ENCODE measurements around the gene AQP2.

The AQP2 gene

DNA sequence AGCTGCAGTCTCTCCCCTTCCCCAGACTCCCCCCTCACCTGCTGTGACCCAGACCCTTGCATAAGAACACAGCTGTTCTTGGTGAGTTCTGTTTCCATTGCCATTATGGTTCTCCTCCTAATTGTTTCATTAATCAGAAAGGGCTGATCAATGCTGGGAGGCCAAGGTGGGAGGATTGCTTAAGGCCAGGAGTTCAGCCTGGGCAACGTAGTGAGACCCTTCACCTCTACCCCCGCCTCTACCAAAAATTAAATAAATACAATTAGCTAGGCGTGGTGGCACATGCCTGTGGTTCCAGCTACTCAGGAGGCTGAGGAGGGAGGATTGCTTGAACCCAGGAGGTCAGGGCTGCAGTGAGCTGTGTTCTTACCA is 29.6 kb upstream of the AQP2 start:
- DNase-seq: no peak

- no peak for DNase-seq
Observed at GRCh38 chr12:49921299-49921698, 29.2 kb upstream of the AQP2 start.

- no peak for DNase-seq
Observed at GRCh38 chr12:49921936-49922335, 28.6 kb upstream of the AQP2 start.

DNA sequence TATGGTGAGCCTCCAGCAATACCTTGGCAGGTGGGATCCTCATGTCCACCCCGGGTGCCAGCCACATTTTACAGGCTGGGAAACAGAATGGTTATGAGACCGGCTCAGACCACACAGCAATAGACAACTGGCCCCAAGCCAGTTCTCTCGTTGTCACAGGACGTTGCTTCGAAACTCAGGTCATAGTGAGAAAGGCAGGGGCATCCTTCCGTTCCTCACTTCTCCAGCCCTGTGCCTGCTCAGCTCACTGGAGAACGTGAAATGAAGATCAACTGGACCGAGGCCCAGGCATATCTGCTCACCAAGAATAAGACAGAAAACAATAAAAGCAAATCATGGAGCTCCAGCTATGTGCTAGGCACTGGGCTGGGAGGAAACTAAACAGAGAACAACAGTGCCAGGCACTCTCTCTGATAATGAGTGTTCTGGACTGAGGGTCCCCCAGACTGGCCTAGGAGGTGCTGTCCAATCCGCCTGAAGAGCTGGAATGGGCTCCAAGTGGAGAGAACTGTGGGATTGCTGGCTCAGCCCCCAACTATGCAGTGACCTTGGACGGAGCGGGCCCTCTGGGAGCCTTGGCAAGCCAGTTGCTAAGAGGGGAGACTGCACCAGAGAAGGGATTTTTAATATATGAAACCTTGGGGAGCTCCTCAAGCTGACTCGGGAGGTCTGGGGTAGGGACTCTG is 28.0 kb upstream of the AQP2 start:
- DNase-seq: no peak

GRCh38 chr12:49923035-49923644 is 27.4 kb upstream of the AQP2 start:
- no peak for DNase-seq

DNA sequence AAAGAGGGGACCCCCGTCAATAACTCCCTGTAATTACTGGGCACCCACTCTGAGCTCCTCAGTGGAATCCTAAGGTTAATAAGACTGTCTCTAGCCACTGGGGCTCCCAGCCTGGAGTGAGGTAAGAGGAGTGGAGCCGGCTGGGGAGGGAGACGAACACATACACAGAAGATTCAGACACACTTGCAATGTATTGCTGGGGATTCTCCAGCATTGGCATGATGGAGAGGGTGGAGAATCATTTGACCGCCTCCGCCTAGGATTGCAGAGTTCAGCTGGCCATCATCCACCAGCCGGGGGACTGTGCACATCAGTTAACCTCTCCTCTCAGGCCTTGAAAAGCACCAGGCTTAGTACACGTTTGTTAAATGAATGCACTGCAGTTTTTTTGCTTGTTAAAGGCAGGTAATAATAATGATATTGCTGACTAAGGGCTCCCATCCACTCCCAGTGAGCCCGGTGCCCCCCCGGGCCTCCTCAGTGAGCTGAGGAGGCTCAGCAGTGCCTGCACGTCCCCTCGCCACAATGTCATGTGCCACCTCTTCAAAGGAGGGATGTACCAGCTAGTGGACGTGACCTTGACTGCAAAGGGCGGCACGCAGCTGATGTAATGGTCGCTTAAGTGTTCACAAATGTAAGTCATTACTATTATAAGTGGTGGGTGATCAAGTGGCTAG is 26.5 kb upstream of the AQP2 start:
- no peak for DNase-seq

DNA sequence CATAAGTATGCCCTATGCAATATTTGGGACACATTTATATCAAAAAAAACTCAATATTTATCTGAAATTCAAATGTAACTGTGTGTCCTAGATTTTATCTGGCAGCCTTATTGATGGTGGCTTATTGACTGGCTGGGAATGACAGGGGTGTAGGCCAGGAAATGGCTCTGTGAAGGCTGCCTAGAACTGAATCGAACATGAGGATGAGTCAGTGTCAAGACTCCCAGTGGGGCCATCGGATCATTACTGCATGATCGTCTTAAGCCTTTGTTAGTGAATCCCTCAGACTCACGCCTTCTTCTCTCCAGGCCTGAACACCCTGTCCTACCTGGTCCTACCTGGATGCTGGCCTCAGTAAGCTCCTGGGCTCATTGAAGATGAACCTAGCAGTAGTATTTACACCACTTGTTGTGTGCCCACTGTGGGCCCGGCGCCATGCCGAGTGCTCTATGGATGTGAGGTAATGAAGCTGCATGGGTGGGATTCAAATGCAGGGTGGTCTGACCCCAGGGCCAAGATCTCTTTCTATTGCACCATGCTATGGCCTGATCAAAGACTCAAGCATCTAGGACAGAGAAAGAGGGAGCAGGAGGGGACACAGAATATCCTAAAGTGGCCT is 25.8 kb upstream of the AQP2 start:
- DNase-seq: no peak

DNA sequence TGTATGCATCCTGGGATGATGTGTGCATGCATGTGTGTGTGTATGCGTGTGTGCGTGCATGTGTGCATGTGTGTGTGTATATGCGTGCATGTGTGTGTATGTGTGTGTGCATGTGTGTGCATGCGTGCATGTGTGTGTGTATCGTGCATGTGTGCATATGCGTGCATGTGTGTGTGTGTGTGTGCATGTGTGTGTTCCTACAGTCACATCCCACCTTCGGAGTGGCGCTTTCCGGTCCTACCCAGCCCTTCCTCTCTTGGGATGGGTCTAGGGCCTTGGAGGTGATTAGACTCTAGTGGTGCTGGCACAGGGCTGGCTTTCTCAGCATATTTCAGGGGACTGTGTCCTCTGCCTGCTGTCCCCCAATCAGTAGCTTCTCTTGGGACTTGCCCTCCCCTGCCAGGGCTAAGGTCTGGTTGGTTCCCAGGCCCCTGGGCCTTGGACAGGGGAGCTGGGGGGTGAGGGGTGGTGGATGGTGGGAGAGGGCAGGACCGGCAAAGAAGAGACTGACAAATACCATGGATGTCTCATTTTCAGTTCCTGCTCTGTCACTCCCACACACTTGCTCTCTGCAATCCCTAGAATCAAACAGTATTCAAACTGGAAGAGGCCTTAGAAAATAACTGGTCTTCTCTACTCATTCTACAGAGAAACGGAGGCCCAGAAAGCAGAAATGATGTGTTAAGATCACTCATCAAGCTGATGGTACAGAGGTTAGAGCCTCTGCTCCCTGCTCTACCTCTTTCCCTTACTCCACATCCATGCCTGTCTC is 24.9 kb upstream of the AQP2 start:
- DNase-seq: no peak

DNA sequence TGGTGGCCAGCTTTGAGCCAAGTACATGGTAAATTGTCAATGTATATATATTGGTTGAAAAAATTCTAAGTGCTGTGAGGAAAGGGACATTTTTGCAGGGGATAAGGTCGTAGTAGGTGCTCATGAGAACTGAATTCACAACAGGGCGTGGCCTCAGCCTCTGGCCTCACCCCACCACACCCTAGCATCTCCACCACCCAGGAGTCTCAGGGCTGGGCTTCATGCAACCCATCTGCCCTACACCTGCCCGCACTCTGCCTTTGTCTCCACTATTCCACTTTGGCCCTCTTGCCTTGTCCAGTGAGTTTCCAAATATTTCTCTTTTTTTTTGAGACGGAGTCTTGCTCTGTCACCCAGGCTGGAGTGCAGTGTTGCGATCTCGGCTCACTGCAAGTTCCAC is 22.1 kb upstream of the AQP2 start:
- DNase-seq: no peak

- DNase-seq: no peak
Observed at GRCh38 chr12:49929581-49929980, 21.0 kb upstream of the AQP2 start.

DNA sequence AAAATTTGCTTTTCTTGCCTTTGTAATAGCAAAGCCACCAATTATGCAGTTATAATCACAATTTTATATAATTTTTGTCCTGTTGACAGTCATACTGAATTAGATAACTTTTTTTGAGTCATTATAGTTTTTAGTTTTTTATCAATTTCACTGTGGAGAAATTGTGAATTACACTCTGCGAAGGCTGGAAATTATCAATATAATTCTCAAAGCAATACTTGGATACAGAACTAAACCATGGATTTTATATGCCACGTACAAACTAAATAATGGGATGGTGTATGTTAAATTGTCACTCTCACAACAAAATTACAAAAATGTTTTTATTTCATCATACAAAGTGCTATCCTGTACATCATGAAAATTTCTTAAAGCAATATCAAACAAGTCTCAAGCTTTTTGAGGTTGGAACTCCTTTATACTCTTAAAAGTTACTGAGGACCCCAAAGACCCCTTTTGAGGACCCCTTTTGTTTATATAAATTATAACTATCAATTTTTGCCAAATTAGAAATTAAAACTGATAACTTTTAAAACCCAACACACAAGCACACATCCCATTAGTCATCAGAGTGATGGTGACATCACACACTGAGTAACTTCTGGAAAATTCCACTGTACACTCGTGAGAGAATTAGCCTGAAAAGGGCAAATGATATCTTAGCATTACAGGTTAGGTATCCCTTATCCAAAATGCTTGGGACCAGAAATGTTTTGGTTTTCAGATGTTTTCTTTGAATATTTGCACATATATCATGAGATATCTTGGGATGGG is 19.8 kb upstream of the AQP2 start:
- DNase-seq: no peak

- DNase-seq: no peak
Observed at GRCh38 chr12:49932023-49932422, 18.5 kb upstream of the AQP2 start.

DNA sequence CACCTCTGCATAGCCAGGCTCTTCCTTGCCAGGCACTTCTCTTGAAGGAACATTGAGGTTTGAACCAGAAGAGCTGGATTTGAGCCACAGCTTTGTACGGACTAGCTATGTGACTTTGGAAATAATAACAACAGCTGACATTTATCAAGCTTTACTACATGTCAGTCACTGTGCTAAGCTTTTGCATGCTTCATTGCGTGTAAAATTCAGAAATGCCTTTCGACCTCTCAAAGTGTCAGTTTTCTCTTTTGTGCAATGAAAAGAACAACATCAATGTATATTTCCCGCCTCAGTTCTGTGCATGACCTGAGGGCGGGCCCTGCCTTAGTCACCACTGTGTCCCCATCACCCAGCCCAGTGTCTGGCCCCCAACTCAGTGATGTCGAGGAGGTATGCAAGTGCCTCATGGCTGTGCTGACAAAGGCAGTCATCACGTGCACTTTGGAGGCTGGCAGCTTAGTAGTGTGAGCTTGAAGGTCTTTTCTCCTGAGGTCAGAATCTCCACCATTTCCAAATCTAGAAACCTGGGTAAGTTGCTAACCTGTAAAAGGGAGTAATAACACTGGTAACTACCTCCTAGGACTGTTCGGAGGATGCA is 17.9 kb upstream of the AQP2 start:
- DNase-seq: no peak

DNA sequence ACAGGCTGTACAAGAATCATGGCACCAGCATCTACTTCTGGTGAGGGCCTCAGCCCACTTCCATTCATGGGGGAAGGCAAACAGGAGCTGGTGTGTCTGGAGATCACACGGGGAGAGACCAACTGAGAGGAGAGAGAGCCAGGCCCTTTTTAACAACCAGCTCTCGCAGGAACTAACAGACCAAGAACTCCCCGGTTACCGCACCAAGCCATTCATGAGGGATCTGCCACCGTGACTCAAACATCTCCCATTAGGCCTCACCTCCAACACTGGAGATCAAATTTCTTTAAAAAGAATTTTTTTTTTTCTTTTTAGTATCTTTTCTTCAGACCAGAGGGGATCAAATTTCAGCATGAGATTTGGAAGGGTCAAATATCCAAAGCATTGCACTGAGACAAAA is 16.7 kb upstream of the AQP2 start:
- DNase-seq: no peak

GRCh38 chr12:49934505-49934904 is 16.0 kb upstream of the AQP2 start:
- no peak for DNase-seq

DNA sequence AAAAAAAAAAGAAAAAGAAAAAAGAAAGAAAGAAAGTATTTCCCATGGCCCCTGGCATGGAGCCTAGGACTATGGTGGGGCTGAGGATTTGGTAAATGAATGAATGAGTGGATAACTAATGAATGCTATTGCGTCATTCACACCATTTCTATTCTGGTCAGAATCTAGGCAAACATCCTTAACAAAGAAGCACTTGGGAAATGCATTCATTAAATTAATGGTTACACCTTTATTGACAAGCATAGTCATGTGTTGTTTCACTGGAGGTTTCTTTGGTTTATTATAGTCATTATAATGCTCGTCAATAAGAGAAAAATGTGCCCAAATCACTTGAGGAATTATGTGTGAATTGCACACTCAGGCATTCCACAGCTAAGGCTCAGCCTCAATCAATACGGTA is 13.6 kb upstream of the AQP2 start:
- DNase-seq: no peak

DNA sequence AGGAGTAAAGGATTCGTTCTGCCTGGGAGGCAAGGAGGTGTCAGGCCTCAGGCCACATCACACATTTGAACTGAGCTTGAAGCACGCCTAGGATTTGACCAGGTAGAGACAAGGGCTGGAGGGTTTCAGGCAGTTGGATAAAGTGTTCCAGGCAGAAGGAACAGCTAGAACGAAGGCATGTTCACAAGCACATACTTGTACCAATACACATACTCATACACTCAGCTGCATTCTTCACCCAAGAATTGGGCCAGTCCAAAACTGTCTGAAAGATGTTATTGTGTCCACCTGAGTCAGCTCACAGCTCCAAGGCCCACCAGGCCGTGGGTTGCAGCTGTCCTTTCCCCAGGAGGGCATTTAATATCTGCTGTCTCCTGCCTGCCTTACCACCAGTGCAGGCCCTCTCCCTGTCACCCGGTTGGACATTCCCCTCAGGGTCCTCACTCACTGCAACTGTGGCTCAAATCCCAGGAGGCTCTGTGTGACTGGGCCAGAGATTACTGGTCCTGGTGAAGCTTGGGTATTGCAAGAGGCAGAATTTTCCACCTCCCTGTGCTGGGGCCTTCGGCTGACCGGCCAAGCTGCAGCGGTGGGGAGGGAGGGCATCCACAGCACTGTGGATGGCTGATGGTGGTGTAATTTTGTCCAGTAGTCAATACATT is 12.8 kb upstream of the AQP2 start:
- DNase-seq: no peak

- DNase-seq: no peak
Observed at GRCh38 chr12:49939307-49939706, 11.2 kb upstream of the AQP2 start.

DNA sequence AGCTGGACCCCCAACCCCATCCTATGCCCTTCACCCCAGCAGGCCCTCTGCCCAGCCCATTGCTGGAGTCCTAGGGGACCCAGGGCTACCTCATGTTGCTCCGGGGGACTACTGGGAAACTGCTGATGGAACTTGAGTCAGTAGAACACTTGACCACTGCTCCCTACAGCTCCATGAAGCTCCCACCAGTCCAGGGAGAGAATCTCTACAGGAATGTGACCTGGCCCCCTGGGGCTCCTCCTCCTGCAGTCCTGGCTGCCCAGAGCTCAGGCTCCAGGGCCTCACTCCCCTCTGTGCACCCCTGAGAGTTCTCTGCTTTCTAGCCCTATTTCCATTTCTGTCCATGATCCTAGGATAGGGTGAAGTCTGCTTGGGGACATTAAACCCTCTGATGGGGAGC is 10.8 kb upstream of the AQP2 start:
- no peak for DNase-seq

GRCh38 chr12:49941556-49942511 is 8.7 kb upstream of the AQP2 start:
- DNase-seq: no peak

Measured in GDM1 (cell line).